ENCODE results near the gene EBPL.

Gene EBPL

DNA sequence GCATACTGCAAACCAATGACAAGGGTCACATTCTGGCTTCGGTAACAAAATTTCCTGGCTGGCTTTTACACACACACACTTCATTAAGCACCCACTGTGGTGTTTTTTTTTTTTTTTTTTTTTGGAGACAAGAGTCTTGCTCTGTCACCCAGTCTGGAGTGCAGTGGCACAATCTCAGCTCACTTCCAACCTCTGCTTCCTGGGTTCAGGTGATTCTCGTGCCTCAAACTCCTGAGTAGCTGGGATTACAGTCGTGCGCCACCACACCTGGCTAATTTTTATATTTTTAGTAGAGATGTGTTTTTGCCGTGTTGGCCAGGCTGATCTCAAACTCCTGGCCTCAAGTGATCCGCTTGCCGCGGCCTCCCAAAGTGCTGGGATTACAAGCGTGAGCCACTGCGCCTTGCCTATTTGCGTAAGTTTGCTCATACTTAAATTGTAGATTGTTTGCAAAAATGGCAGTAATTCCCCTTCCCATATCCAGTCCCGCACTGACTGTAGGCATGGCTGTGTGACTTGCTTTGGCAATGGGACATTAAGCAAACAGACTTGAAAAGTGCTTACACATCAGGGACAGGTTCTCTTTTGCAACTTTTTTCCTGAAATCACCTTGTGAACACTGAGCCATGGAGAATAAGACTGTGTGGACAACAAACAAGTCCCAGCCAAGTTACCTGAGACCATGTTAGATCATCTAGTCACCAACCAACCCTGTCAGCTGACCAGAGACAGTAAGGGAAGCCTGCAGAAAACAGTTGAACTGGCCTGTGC, 42.1 kb upstream of the EBPL start:
- TF ChIP-seq OSR2 (tag by site-specific recombination; IDR thresholded peaks at IDR 0.05), result no peak
- no peak for TF ChIP-seq ZBTB17 (tag by site-specific recombination; IDR thresholded peaks at IDR 0.05)
- TF ChIP-seq ZNF302 (tag by site-specific recombination; IDR thresholded peaks at IDR 0.05; ENCODE audit: low read depth), result no peak
- no peak for TF ChIP-seq ZNF521 (tag by site-specific recombination; IDR thresholded peaks at IDR 0.05)
- no peak for TF ChIP-seq ZNF155 (tag by site-specific recombination; IDR thresholded peaks at IDR 0.05)
- TF ChIP-seq ZNF184 (tag by site-specific recombination; IDR thresholded peaks at IDR 0.05), result no peak
- TF ChIP-seq RBAK (tag by site-specific recombination; IDR thresholded peaks at IDR 0.05), result no peak
- no peak for TF ChIP-seq ZNF654 (tag by site-specific recombination; IDR thresholded peaks at IDR 0.05; ENCODE audit: low read depth)
- no peak for TF ChIP-seq SP2 (tag by site-specific recombination; IDR thresholded peaks at IDR 0.05)
- no peak for TF ChIP-seq ZFP41 (tag by site-specific recombination; IDR thresholded peaks at IDR 0.05; ENCODE audit: borderline replicate concordance)
- TF ChIP-seq, protein P1, sequence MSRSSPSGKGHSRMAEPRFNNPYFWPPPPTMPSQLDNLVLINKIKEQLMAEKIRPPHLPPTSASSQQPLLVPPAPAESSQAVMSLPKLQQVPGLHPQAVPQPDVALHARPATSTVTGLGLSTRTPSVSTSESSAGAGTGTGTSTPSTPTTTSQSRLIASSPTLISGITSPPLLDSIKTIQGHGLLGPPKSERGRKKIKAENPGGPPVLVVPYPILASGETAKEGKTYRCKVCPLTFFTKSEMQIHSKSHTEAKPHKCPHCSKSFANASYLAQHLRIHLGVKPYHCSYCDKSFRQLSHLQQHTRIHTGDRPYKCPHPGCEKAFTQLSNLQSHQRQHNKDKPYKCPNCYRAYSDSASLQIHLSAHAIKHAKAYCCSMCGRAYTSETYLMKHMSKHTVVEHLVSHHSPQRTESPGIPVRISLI (tag by site-specific recombination; IDR thresholded peaks at IDR 0.05), result no peak
- no peak for TF ChIP-seq ZNF792 (tag by site-specific recombination; IDR thresholded peaks at IDR 0.05)
- TF ChIP-seq, protein P2, sequence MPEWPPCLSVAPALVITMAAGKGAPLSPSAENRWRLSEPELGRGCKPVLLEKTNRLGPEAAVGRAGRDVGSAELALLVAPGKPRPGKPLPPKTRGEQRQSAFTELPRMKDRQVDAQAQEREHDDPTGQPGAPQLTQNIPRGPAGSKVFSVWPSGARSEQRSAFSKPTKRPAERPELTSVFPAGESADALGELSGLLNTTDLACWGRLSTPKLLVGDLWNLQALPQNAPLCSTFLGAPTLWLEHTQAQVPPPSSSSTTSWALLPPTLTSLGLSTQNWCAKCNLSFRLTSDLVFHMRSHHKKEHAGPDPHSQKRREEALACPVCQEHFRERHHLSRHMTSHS (tag by site-specific recombination; IDR thresholded peaks at IDR 0.05), result no peak
- TF ChIP-seq GLIS1 (tag by site-specific recombination; IDR thresholded peaks at IDR 0.05), result no peak
- TF ChIP-seq FEZF1 (tag by site-specific recombination; IDR thresholded peaks at IDR 0.05), result no peak
- no peak for TF ChIP-seq ZNF530 (tag by site-specific recombination; IDR thresholded peaks at IDR 0.05; ENCODE audit: low read depth)
- TF ChIP-seq SP3 (tag by site-specific recombination; IDR thresholded peaks at IDR 0.05), result no peak
- no peak for TF ChIP-seq SALL2 (tag by site-specific recombination; IDR thresholded peaks at IDR 0.05; ENCODE audit: borderline replicate concordance)
- TF ChIP-seq ZNF629 (tag by site-specific recombination; IDR thresholded peaks at IDR 0.05), result no peak
- no peak for TF ChIP-seq HOXA7 (CRISPR knock-in tag; IDR thresholded peaks at IDR 0.05; ENCODE audit: borderline replicate concordance)
- Histone ChIP-seq H3K4me3 (ENCODE audit: low read depth, low read length) (no peak overlapping the region), H3K36me3 (ENCODE audit: control insufficient read depth in 2 of 2, insufficient read depth in 1 of 2, low read length in 2 of 2) (peaks cover 4 to 20% of the 10 kb centered on the region in 2 experiments; a peak in 2 of 3 replicates), H3K4me1 (ENCODE audit: control insufficient read depth, insufficient read depth, low read length) (no peaks in the 10 kb centered on the region), H3K9me3 (ENCODE audit: control insufficient read depth, insufficient read depth, low read depth, low read length) (no peaks in the 10 kb centered on the region), H3K27ac (ENCODE audit: extremely low read depth, low read depth, low read length) (no peak overlapping the region)
- CTCF ChIA-PET, result no interaction called here
- POLR2A ChIA-PET, result no interaction called here

DNA sequence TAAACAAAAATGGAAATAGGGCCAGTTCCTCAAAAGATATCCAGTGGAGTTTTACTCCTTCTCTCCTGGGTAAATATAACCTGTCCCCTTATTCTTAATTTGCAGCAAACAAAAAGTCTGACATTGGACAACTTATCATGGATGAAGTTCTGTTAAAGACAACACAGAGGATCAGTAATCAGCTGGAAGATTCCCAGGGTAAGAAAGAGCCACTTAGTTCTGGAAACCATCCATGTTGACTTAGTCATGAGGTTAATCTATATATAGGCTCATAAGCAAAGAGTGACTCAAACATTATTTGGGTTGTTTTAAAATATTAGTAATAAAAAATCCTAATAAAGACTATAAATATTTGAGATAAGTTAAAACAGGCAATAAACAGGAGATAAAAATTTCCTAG, 40.5 kb upstream of the EBPL start:
- ChIA-PET CTCF (no interaction called here), POLR2A (no interaction called here)
- no peak overlapping the region for H3K27ac ChIP-seq (ENCODE audit: extremely low read depth, low read depth, low read length)
- no peak overlapping the region for H3K4me3 ChIP-seq (ENCODE audit: low read depth, low read length)
- peaks cover 5 to 21% of the 10 kb centered on the region in 2 experiments; a peak in 2 of 3 replicates for H3K36me3 ChIP-seq (ENCODE audit: control insufficient read depth in 2 of 2, insufficient read depth in 1 of 2, low read length in 2 of 2)
- H3K4me1 ChIP-seq (ENCODE audit: control insufficient read depth, insufficient read depth, low read length), result no peaks in the 10 kb centered on the region
- no peaks in the 10 kb centered on the region for H3K9me3 ChIP-seq (ENCODE audit: control insufficient read depth, insufficient read depth, low read depth, low read length)
- TF ChIP-seq ZNF629 (tag by site-specific recombination; IDR thresholded peaks at IDR 0.05) (no peak), ZSCAN16 (tag by site-specific recombination; IDR thresholded peaks at IDR 0.05) (no peak), BCL11B (tag by site-specific recombination; IDR thresholded peaks at IDR 0.05; ENCODE audit: low read depth) (no peak), GFI1B (tag by site-specific recombination; IDR thresholded peaks at IDR 0.05) (no peak), ZNF677 (tag by site-specific recombination; IDR thresholded peaks at IDR 0.05) (no peak), HOXA7 (CRISPR knock-in tag; IDR thresholded peaks at IDR 0.05; ENCODE audit: borderline replicate concordance) (no peak), HOXC10 (CRISPR knock-in tag; IDR thresholded peaks at IDR 0.05) (no peak), ZSCAN30 (tag by site-specific recombination; IDR thresholded peaks at IDR 0.05) (no peak), ZNF791 (tag by site-specific recombination; IDR thresholded peaks at IDR 0.05) (no peak)
- TF ChIP-seq, protein P3, sequence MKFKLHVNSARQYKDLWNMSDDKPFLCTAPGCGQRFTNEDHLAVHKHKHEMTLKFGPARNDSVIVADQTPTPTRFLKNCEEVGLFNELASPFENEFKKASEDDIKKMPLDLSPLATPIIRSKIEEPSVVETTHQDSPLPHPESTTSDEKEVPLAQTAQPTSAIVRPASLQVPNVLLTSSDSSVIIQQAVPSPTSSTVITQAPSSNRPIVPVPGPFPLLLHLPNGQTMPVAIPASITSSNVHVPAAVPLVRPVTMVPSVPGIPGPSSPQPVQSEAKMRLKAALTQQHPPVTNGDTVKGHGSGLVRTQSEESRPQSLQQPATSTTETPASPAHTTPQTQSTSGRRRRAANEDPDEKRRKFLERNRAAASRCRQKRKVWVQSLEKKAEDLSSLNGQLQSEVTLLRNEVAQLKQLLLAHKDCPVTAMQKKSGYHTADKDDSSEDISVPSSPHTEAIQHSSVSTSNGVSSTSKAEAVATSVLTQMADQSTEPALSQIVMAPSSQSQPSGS (tag by site-specific recombination; IDR thresholded peaks at IDR 0.05; ENCODE audit: low read depth), result no peak
- TF ChIP-seq, protein P4, sequence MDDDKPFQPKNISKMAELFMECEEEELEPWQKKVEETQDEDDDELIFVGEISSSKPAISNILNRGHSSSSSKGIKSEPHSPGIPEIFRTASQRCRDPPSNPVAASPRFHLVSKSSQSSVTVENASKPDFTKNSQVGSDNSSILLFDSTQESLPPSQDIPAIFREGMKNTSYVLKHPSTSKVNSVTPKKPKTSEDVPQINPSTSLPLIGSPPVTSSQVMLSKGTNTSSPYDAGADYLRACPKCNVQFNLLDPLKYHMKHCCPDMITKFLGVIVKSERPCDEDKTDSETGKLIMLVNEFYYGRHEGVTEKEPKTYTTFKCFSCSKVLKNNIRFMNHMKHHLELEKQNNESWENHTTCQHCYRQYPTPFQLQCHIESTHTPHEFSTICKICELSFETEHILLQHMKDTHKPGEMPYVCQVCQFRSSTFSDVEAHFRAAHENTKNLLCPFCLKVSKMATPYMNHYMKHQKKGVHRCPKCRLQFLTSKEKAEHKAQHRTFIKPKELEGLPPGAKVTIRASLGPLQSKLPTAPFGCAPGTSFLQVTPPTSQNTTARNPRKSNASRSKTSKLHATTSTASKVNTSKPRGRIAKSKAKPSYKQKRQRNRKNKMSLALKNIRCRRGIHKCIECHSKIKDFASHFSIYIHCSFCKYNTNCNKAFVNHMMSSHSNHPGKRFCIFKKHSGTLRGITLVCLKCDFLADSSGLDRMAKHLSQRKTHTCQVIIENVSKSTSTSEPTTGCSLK (tag by site-specific recombination; IDR thresholded peaks at IDR 0.05), result no peak
